ENCODE data around the gene CPNE5. TPM values are rescaled to one million over a fixed set of nuclear protein-coding genes. Genes with fewer than 3 reads are reported as not detected.

CPNE5 gene
- total and polyA plus RNA-seq, 2 donors from 2014 or later, result 3.7 to 7.1 TPM

GRCh38 chr6:36807750-36808149 is 31.5 kb downstream of the CPNE5 start:
- Histone ChIP-seq H3K4me3 (ENCODE audit: low read length in 3 of 3) (no peak overlapping the region), H3K9me3 (ENCODE audit: control insufficient read depth in 2 of 3, insufficient read depth in 1 of 3, low read length in 3 of 3) (no peaks in the 10 kb centered on the region), H3K27ac (ENCODE audit: low read depth in 2 of 2, low read length in 2 of 2) (no peak overlapping the region), H3K27me3 (ENCODE audit: control insufficient read depth, insufficient read depth, low read length) (no peaks in the 10 kb centered on the region), H3K4me1 (ENCODE audit: control insufficient read depth in 2 of 3, insufficient read depth in 2 of 3, low read depth in 1 of 3, low read length in 3 of 3) (no peaks in the 10 kb centered on the region), H3K9ac (ENCODE audit: low read length in 3 of 3) (no peak overlapping the region), H3K36me3 (ENCODE audit: control insufficient read depth in 2 of 3, insufficient read depth in 3 of 3, low read length in 3 of 3) (no peaks in the 10 kb centered on the region)
- intact Hi-C loops (cut with DNase I), result no loop called here
- FAIRE-seq (no peak), DNase-seq (peak in 1 of 5 donors; percentile 27)
- TF ChIP-seq CTCF (IDR thresholded peaks at IDR 0.05; ENCODE audit: borderline replicate concordance, extremely low read depth, insufficient read depth), result no peak

- H3K4me3 ChIP-seq (ENCODE audit: low read length in 3 of 3), result no peak overlapping the region
- no peak for TF ChIP-seq CTCF (IDR thresholded peaks at IDR 0.05; ENCODE audit: borderline replicate concordance, extremely low read depth, insufficient read depth)
- no peaks in the 10 kb centered on the region for H3K4me1 ChIP-seq (ENCODE audit: control insufficient read depth in 2 of 3, insufficient read depth in 2 of 3, low read depth in 1 of 3, low read length in 3 of 3)
- intact Hi-C loops (cut with DNase I), result no loop called here
- no peak for DNase-seq
- no peak for FAIRE-seq
- H3K36me3 ChIP-seq (ENCODE audit: control insufficient read depth in 2 of 3, insufficient read depth in 3 of 3, low read length in 3 of 3), result no peaks in the 10 kb centered on the region
- no peaks in the 10 kb centered on the region for H3K9me3 ChIP-seq (ENCODE audit: control insufficient read depth in 2 of 3, insufficient read depth in 1 of 3, low read length in 3 of 3)
- H3K9ac ChIP-seq (ENCODE audit: low read length in 3 of 3), result no peak overlapping the region
- no peaks in the 10 kb centered on the region for H3K27me3 ChIP-seq (ENCODE audit: control insufficient read depth, insufficient read depth, low read length)
- H3K27ac ChIP-seq (ENCODE audit: low read depth in 2 of 2, low read length in 2 of 2), result no peak overlapping the region
Observed at GRCh38 chr6:36807143-36807542, 32.1 kb downstream of the CPNE5 start.

- no peaks in the 10 kb centered on the region for H3K27me3 ChIP-seq (ENCODE audit: control insufficient read depth, insufficient read depth, low read length)
- DNase-seq (peak in 1 of 5 donors; percentile 54), FAIRE-seq (no peak)
- TF ChIP-seq CTCF (IDR thresholded peaks at IDR 0.05; ENCODE audit: borderline replicate concordance, extremely low read depth, insufficient read depth), result no peak
- no peaks in the 10 kb centered on the region for H3K4me1 ChIP-seq (ENCODE audit: control insufficient read depth in 2 of 3, insufficient read depth in 2 of 3, low read depth in 1 of 3, low read length in 3 of 3)
- no peaks in the 10 kb centered on the region for H3K9me3 ChIP-seq (ENCODE audit: control insufficient read depth in 2 of 3, insufficient read depth in 1 of 3, low read length in 3 of 3)
- H3K36me3 ChIP-seq (ENCODE audit: control insufficient read depth in 2 of 3, insufficient read depth in 3 of 3, low read length in 3 of 3), result no peaks in the 10 kb centered on the region
- no peak overlapping the region for H3K4me3 ChIP-seq (ENCODE audit: low read length in 3 of 3)
- intact Hi-C loops (cut with DNase I), result no loop called here
- no peak overlapping the region for H3K9ac ChIP-seq (ENCODE audit: low read length in 3 of 3)
- no peak overlapping the region for H3K27ac ChIP-seq (ENCODE audit: low read depth in 2 of 2, low read length in 2 of 2)
Observed at GRCh38 chr6:36805917-36806316, 33.3 kb downstream of the CPNE5 start.

Data from kidney (tissue), 14 donors.